PFSK-1 (cell line): ENCODE results near the gene SEZ6.

Experiments used
- POLR2AphosphoS5 ChIP-seq: IDR thresholded peaks from 2 replicates; pipeline ENCODE4 v1.6.1; 2012; ENCODE audit warnings: low read depth, mild to moderate bottlenecking, control low read depth, low read length, moderate library complexity
- TAF1 ChIP-seq: IDR thresholded peaks from 2 replicates; pipeline ENCODE4 v1.6.1; 2012; ENCODE audit warnings: low read length, control low read depth, borderline replicate concordance; ENCODE audit not compliant: insufficient read depth

DNA sequence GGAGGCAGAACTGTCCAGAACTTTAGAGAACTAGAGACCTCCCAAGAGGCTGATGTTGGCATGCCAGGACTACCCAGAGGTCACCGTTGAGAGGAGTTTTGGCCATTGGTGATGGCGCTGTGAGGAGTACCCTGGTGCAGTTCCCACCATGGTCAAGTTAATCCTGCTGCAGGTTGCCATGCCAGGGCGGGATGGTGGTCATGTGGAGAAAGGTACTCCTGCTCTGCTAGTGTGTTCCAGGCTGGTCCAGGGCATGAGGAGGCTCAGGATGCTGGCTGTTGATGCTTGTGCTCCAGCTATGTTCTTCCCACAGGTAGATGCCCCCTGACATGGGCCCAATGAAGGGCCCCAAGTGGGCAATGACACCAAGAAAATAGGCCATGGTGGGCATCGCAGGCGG, 50.4 kb downstream of the SEZ6 start:
- TF ChIP-seq TAF1 (no peak), POLR2AphosphoS5 (no peak)
